ENCODE results near the gene HIGD1A. TPM values are rescaled to one million over a fixed set of nuclear protein-coding genes. Genes with fewer than 3 reads are reported as not detected.

The HIGD1A gene
- polyA plus RNA-seq, 1 of the 3 experiments (the other 2 are of a cell fraction), result 72.1 TPM

DNA sequence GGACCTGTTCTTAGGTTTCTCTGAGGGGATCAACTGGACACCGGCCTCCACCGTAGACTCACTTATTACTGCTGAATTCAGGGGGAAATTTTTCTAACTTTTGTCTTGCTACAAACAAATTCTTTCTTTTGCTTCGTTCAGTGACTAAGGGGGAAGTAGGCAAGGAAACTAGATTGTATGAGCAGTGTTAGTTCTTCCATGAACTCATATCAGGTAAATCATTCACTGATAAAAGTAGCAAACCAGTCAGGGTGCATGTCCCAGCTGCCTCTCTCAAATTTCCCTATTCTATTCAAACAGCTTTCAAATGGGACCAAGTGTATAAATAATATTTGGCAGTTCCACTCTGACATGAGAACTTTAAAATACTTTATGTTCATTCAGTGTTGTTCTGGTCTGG lies 23.9 kb downstream of the HIGD1A start:
- CTCF ChIA-PET, result interaction anchor here (0.6 to 6.6 kb wide), 30 partner anchors 8 to 232 kb away, joined by 3 to 63 read pairs (median 4); partner anchors contain the start of gene CYP8B1

DNA sequence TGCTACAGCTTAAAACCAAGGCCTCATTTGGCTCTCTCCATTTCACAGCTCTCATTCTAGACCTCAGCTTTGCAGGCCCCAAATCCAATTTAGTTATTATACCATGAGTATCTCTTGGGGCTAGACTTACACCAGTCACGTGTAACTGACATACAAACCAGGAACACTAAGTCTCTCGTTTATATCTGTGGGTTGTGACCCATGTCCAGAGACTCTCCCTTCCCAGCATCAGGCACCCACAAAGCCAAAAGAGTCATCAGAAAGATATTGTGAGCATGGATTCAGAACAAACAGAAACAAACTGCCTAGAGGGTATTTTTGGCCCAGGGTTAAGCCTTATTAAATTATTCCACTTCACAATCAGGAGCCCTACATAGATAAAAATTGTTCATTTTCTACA lies 25.6 kb downstream of the HIGD1A start:
- Histone ChIP-seq H3K9ac (no peak overlapping the region), H3K79me2 (ENCODE audit: insufficient read depth) (no peaks in the 10 kb centered on the region), H3K9me3 (no peaks in the 10 kb centered on the region), H3K27me3 (ENCODE audit: insufficient read depth) (no peaks in the 10 kb centered on the region), H3F3A (replicated peaks; ENCODE audit: insufficient read depth) (peaks cover 9% of the 10 kb centered on the region), H3K4me3 (ENCODE audit: low read depth in 2 of 2, low read length in 1 of 2) (no peak overlapping the region), H3K9me2 (no peaks in the 10 kb centered on the region), H3K4me1 (ENCODE audit: control insufficient read depth in 1 of 2, insufficient read depth in 2 of 2, low read depth in 1 of 2, low read length in 1 of 2) (no peaks in the 10 kb centered on the region), H3K27ac (ENCODE audit: low read depth in 2 of 2, low read length in 1 of 2) (no peak overlapping the region), H3K36me3 (replicated peaks in 1 of 2; ENCODE audit: control insufficient read depth in 1 of 2, insufficient read depth in 2 of 2, low read length in 1 of 2) (peaks cover 11 to 12% of the 10 kb centered on the region in 2 experiments), H2AFZ (ENCODE audit: low read depth) (no peak overlapping the region), H4K20me1 (ENCODE audit: insufficient read depth) (no peaks in the 10 kb centered on the region), H3K4me2 (no peak overlapping the region)
- CTCF ChIA-PET, result interaction anchor here (0.7 to 6.6 kb wide), 7 partner anchors 10 to 184 kb away, joined by 3 to 63 read pairs (median 12); partner anchors contain the start of gene CYP8B1
- WGBS (ENCODE audit: low lambda C conversion rate), result 87% methylated on average over 2 of the region's 2 CpGs
- DNase-seq, result no peak
- POLR2A ChIA-PET, result no interaction called here
- TF ChIP-seq, protein P1, sequence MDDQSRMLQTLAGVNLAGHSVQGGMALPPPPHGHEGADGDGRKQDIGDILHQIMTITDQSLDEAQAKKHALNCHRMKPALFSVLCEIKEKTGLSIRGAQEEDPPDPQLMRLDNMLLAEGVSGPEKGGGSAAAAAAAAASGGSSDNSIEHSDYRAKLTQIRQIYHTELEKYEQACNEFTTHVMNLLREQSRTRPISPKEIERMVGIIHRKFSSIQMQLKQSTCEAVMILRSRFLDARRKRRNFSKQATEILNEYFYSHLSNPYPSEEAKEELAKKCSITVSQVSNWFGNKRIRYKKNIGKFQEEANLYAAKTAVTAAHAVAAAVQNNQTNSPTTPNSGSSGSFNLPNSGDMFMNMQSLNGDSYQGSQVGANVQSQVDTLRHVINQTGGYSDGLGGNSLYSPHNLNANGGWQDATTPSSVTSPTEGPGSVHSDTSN (IDR thresholded peaks at IDR 0.05), result no peak
- TF ChIP-seq RCOR1 (IDR thresholded peaks at IDR 0.05; ENCODE audit: low read length), result no peak
- no peak for TF ChIP-seq FOSL2 (IDR thresholded peaks at IDR 0.05; ENCODE audit: borderline replicate concordance, low read depth)
- TF ChIP-seq, protein P2, sequence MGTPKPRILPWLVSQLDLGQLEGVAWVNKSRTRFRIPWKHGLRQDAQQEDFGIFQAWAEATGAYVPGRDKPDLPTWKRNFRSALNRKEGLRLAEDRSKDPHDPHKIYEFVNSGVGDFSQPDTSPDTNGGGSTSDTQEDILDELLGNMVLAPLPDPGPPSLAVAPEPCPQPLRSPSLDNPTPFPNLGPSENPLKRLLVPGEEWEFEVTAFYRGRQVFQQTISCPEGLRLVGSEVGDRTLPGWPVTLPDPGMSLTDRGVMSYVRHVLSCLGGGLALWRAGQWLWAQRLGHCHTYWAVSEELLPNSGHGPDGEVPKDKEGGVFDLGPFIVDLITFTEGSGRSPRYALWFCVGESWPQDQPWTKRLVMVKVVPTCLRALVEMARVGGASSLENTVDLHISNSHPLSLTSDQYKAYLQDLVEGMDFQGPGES (IDR thresholded peaks at IDR 0.05; ENCODE audit: low read depth, low read length), result no peak
- TF ChIP-seq RXRA (IDR thresholded peaks at IDR 0.05; ENCODE audit: borderline replicate concordance, low read depth), result no peak
- TF ChIP-seq, protein P3, sequence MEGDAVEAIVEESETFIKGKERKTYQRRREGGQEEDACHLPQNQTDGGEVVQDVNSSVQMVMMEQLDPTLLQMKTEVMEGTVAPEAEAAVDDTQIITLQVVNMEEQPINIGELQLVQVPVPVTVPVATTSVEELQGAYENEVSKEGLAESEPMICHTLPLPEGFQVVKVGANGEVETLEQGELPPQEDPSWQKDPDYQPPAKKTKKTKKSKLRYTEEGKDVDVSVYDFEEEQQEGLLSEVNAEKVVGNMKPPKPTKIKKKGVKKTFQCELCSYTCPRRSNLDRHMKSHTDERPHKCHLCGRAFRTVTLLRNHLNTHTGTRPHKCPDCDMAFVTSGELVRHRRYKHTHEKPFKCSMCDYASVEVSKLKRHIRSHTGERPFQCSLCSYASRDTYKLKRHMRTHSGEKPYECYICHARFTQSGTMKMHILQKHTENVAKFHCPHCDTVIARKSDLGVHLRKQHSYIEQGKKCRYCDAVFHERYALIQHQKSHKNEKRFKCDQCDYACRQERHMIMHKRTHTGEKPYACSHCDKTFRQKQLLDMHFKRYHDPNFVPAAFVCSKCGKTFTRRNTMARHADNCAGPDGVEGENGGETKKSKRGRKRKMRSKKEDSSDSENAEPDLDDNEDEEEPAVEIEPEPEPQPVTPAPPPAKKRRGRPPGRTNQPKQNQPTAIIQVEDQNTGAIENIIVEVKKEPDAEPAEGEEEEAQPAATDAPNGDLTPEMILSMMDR (IDR thresholded peaks at IDR 0.05), result no peak
- no peak for TF ChIP-seq FOXM1 (IDR thresholded peaks at IDR 0.05; ENCODE audit: low read depth)
- no peak for TF ChIP-seq POLR2AphosphoS5 (IDR thresholded peaks at IDR 0.05; ENCODE audit: low read depth, low read length)
- no peak for TF ChIP-seq JUND (IDR thresholded peaks at IDR 0.05)
- TF ChIP-seq SIN3A (IDR thresholded peaks at IDR 0.05; ENCODE audit: borderline replicate concordance, low read depth, low read length), result no peak
- TF ChIP-seq, protein P4, sequence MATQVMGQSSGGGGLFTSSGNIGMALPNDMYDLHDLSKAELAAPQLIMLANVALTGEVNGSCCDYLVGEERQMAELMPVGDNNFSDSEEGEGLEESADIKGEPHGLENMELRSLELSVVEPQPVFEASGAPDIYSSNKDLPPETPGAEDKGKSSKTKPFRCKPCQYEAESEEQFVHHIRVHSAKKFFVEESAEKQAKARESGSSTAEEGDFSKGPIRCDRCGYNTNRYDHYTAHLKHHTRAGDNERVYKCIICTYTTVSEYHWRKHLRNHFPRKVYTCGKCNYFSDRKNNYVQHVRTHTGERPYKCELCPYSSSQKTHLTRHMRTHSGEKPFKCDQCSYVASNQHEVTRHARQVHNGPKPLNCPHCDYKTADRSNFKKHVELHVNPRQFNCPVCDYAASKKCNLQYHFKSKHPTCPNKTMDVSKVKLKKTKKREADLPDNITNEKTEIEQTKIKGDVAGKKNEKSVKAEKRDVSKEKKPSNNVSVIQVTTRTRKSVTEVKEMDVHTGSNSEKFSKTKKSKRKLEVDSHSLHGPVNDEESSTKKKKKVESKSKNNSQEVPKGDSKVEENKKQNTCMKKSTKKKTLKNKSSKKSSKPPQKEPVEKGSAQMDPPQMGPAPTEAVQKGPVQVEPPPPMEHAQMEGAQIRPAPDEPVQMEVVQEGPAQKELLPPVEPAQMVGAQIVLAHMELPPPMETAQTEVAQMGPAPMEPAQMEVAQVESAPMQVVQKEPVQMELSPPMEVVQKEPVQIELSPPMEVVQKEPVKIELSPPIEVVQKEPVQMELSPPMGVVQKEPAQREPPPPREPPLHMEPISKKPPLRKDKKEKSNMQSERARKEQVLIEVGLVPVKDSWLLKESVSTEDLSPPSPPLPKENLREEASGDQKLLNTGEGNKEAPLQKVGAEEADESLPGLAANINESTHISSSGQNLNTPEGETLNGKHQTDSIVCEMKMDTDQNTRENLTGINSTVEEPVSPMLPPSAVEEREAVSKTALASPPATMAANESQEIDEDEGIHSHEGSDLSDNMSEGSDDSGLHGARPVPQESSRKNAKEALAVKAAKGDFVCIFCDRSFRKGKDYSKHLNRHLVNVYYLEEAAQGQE (IDR thresholded peaks at IDR 0.05; ENCODE audit: low read depth, low read length), result no peak

More for the DNA sequence above, 23.9 kb downstream of the HIGD1A start:
- H3K9me2 ChIP-seq, result no peaks in the 10 kb centered on the region
- 0 out of 2 replicates have a peak, but pooled peaks cover 3% of the 10 kb centered on the region for H4K20me1 ChIP-seq (ENCODE audit: insufficient read depth)
- no peaks in the 10 kb centered on the region; the same call in 1 of the 2 replicates for H3K79me2 ChIP-seq (ENCODE audit: insufficient read depth)
- no peak overlapping the region for H2AFZ ChIP-seq (ENCODE audit: low read depth)
- no peak for DNase-seq
- peaks cover 15 to 27% of the 10 kb centered on the region in 2 experiments for H3K36me3 ChIP-seq (replicated peaks in 1 of 2; ENCODE audit: control insufficient read depth in 1 of 2, insufficient read depth in 2 of 2, low read length in 1 of 2)
- no peak overlapping the region for H3K9ac ChIP-seq
- no peak overlapping the region for H3K4me2 ChIP-seq
- TF ChIP-seq NRF1 (IDR thresholded peaks at IDR 0.05; ENCODE audit: low read depth, low read length) (no peak), RXRA (IDR thresholded peaks at IDR 0.05; ENCODE audit: borderline replicate concordance, low read depth) (no peak), FOSL2 (IDR thresholded peaks at IDR 0.05; ENCODE audit: borderline replicate concordance, low read depth) (no peak)
- TF ChIP-seq, protein P4 (IDR thresholded peaks at IDR 0.05; ENCODE audit: low read depth, low read length), result no peak
- H3F3A ChIP-seq (replicated peaks; ENCODE audit: insufficient read depth), result peaks cover 3% of the 10 kb centered on the region
- H3K9me3 ChIP-seq, result no peaks in the 10 kb centered on the region
- no peaks in the 10 kb centered on the region for H3K4me1 ChIP-seq (ENCODE audit: control insufficient read depth in 1 of 2, insufficient read depth in 2 of 2, low read depth in 1 of 2, low read length in 1 of 2)
- POLR2A ChIA-PET, result no interaction called here
- no peaks in the 10 kb centered on the region for H3K27me3 ChIP-seq (ENCODE audit: insufficient read depth)
- H3K27ac ChIP-seq (ENCODE audit: low read depth in 2 of 2, low read length in 1 of 2), result no peak overlapping the region
- no peak overlapping the region; a peak in 1 of 4 replicates for H3K4me3 ChIP-seq (ENCODE audit: low read depth in 2 of 2, low read length in 1 of 2)
- 70% methylated on average over 3 of the region's 3 CpGs for WGBS (ENCODE audit: low lambda C conversion rate)

Data from SK-N-SH (cell line).